ENCODE measurements around the gene DRAXIN.

- TF ChIP-seq, protein P1, sequence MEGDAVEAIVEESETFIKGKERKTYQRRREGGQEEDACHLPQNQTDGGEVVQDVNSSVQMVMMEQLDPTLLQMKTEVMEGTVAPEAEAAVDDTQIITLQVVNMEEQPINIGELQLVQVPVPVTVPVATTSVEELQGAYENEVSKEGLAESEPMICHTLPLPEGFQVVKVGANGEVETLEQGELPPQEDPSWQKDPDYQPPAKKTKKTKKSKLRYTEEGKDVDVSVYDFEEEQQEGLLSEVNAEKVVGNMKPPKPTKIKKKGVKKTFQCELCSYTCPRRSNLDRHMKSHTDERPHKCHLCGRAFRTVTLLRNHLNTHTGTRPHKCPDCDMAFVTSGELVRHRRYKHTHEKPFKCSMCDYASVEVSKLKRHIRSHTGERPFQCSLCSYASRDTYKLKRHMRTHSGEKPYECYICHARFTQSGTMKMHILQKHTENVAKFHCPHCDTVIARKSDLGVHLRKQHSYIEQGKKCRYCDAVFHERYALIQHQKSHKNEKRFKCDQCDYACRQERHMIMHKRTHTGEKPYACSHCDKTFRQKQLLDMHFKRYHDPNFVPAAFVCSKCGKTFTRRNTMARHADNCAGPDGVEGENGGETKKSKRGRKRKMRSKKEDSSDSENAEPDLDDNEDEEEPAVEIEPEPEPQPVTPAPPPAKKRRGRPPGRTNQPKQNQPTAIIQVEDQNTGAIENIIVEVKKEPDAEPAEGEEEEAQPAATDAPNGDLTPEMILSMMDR (conservative IDR thresholded peaks at IDR 0.05) = no peak
- peak; percentile 71; the same call in 1 of the 2 replicates for TF ChIP-seq ZFX (IDR thresholded peaks at IDR 0.05)
These were observed 36.3 kb upstream of the DRAXIN start for GRCh38 chr1:11654939-11655808.

All from C4-2B (cell line).